Measurements from ENCODE around the gene TEX264.

Gene TEX264

GRCh38 chr3:51691021-51691420 is 20.0 kb downstream of the TEX264 start:
- peaks cover 42% of the 10 kb centered on the region; the same call in 1 of the 2 replicates for H3K36me3 ChIP-seq (ENCODE audit: insufficient read depth, low read length)
- no peaks in the 10 kb centered on the region for H3K27me3 ChIP-seq (ENCODE audit: insufficient read depth, low read length, poor library complexity, severe bottlenecking)
- no peak for TF ChIP-seq CTCF (conservative IDR thresholded peaks at IDR 0.05; ENCODE audit: low read length)
- no peak for TF ChIP-seq EZH2phosphoT487 (IDR thresholded peaks at IDR 0.05; ENCODE audit: borderline replicate concordance)
- H3K9me2 ChIP-seq (replicated peaks; ENCODE audit: low read depth, low read length): no peaks in the 10 kb centered on the region
- H3K4me2 ChIP-seq (ENCODE audit: low read depth, low read length, poor library complexity, severe bottlenecking): no peak overlapping the region
- no peak overlapping the region for H3K9ac ChIP-seq (ENCODE audit: low read depth, low read length, poor library complexity, severe bottlenecking)
- H3F3A ChIP-seq (ENCODE audit: low read depth): no peaks in the 10 kb centered on the region
- peaks cover 27% of the 10 kb centered on the region for H3K4me1 ChIP-seq (ENCODE audit: insufficient read depth, low read length, poor library complexity, severe bottlenecking)
- H2AFZ ChIP-seq (ENCODE audit: low read length): no peak overlapping the region
- no peaks in the 10 kb centered on the region for H3K9me3 ChIP-seq (ENCODE audit: insufficient read depth, low read depth, low read length)
- no peak overlapping the region for H3K4me3 ChIP-seq (ENCODE audit: low read length, poor library complexity, severe bottlenecking)
- peaks cover 36% of the 10 kb centered on the region for H3K79me2 ChIP-seq (ENCODE audit: insufficient read depth, low read length)
- no peaks in the 10 kb centered on the region for H4K20me1 ChIP-seq (ENCODE audit: insufficient read depth, low read length, poor library complexity, severe bottlenecking)

- Histone ChIP-seq H3K9ac (ENCODE audit: low read depth, low read length, poor library complexity, severe bottlenecking) (no peak overlapping the region), H3K4me3 (ENCODE audit: low read length, poor library complexity, severe bottlenecking) (no peak overlapping the region), H3K79me2 (ENCODE audit: insufficient read depth, low read length) (peaks cover 34% of the 10 kb centered on the region), H4K20me1 (ENCODE audit: insufficient read depth, low read length, poor library complexity, severe bottlenecking) (no peaks in the 10 kb centered on the region), H3K27me3 (ENCODE audit: insufficient read depth, low read length, poor library complexity, severe bottlenecking) (no peaks in the 10 kb centered on the region), H2AFZ (ENCODE audit: low read length) (no peak overlapping the region), H3K9me3 (ENCODE audit: insufficient read depth, low read depth, low read length) (no peaks in the 10 kb centered on the region), H3F3A (ENCODE audit: low read depth) (no peaks in the 10 kb centered on the region), H3K9me2 (replicated peaks; ENCODE audit: low read depth, low read length) (no peaks in the 10 kb centered on the region), H3K36me3 (ENCODE audit: insufficient read depth, low read length) (peaks cover 43% of the 10 kb centered on the region; the same call in 1 of the 2 replicates), H3K4me1 (ENCODE audit: insufficient read depth, low read length, poor library complexity, severe bottlenecking) (peaks cover 20% of the 10 kb centered on the region), H3K4me2 (ENCODE audit: low read depth, low read length, poor library complexity, severe bottlenecking) (no peak overlapping the region)
- TF ChIP-seq EZH2phosphoT487 (IDR thresholded peaks at IDR 0.05; ENCODE audit: borderline replicate concordance) (no peak), CTCF (conservative IDR thresholded peaks at IDR 0.05; ENCODE audit: low read length) (no peak)
Measured at GRCh38 chr3:51691949-51692348, 20.9 kb downstream of the TEX264 start.

- no peaks in the 10 kb centered on the region for H4K20me1 ChIP-seq (ENCODE audit: insufficient read depth, low read length, poor library complexity, severe bottlenecking)
- no peak overlapping the region for H2AFZ ChIP-seq (ENCODE audit: low read length)
- H3K27me3 ChIP-seq (ENCODE audit: insufficient read depth, low read length, poor library complexity, severe bottlenecking): no peaks in the 10 kb centered on the region
- TF ChIP-seq EZH2phosphoT487 (IDR thresholded peaks at IDR 0.05; ENCODE audit: borderline replicate concordance) (no peak), CTCF (conservative IDR thresholded peaks at IDR 0.05; ENCODE audit: low read length) (no peak)
- no peak overlapping the region for H3K4me2 ChIP-seq (ENCODE audit: low read depth, low read length, poor library complexity, severe bottlenecking)
- H3K9me2 ChIP-seq (replicated peaks; ENCODE audit: low read depth, low read length): no peaks in the 10 kb centered on the region
- H3K9me3 ChIP-seq (ENCODE audit: insufficient read depth, low read depth, low read length): no peaks in the 10 kb centered on the region
- H3K36me3 ChIP-seq (ENCODE audit: insufficient read depth, low read length): peaks cover 45% of the 10 kb centered on the region; the same call in 1 of the 2 replicates
- no peak overlapping the region for H3K4me3 ChIP-seq (ENCODE audit: low read length, poor library complexity, severe bottlenecking)
- peaks cover 24% of the 10 kb centered on the region for H3K79me2 ChIP-seq (ENCODE audit: insufficient read depth, low read length)
- peaks cover 10% of the 10 kb centered on the region for H3K4me1 ChIP-seq (ENCODE audit: insufficient read depth, low read length, poor library complexity, severe bottlenecking)
- no peaks in the 10 kb centered on the region for H3F3A ChIP-seq (ENCODE audit: low read depth)
- no peak overlapping the region for H3K9ac ChIP-seq (ENCODE audit: low read depth, low read length, poor library complexity, severe bottlenecking)
Measured at GRCh38 chr3:51692980-51693395, 21.9 kb downstream of the TEX264 start.

Measured in Loucy (cell line).